Ureter (tissue), 1 donor: ENCODE data around the gene NUB1. TPM values are rescaled to one million over a fixed set of nuclear protein-coding genes. Genes with fewer than 3 reads are reported as not detected.

Experiments used
- DNase-seq: peaks from one replicate; pipeline ENCODE4 v3.0.0-alpha.2; 2020; ENCODE audit warnings: low spot score
- total RNA-seq: library from RNA; stranded (reverse); gene quantifications from one replicate; pipeline ENCODE4 v1.2.4, GENCODE V29; 2023
- donor health status: DM: yes; HTN: yes; CAD: no.

NUB1 gene
- total RNA-seq, 1 donor from 2014 or later: 56.4 TPM

- no peak for DNase-seq
Observed at GRCh38 chr7:151345576-151346469, 4.2 kb downstream of the NUB1 start.

- no peak for DNase-seq
Observed at GRCh38 chr7:151346470-151346769, 4.8 kb downstream of the NUB1 start.

- DNase-seq: no peak
Observed at GRCh38 chr7:151347200-151347599, 5.6 kb downstream of the NUB1 start.

- DNase-seq: no peak
Observed at GRCh38 chr7:151348970-151349369, 7.4 kb downstream of the NUB1 start.

- DNase-seq: no peak
Observed at GRCh38 chr7:151349507-151349853, 7.9 kb downstream of the NUB1 start.

GRCh38 chr7:151351027-151351426 is 9.4 kb downstream of the NUB1 start:
- no peak for DNase-seq

- no peak for DNase-seq
Observed at GRCh38 chr7:151351967-151352366, 10.4 kb downstream of the NUB1 start.

GRCh38 chr7:151352512-151352911 is 10.9 kb downstream of the NUB1 start:
- DNase-seq: no peak

GRCh38 chr7:151361193-151361959 is 19.8 kb downstream of the NUB1 start:
- no peak for DNase-seq

- no peak for DNase-seq
Observed at GRCh38 chr7:151363182-151363581, 21.6 kb downstream of the NUB1 start.

GRCh38 chr7:151366166-151366879 is 24.7 kb downstream of the NUB1 start:
- DNase-seq: no peak

- no peak for DNase-seq
Observed at GRCh38 chr7:151366880-151367222, 25.2 kb downstream of the NUB1 start.

GRCh38 chr7:151367284-151367683 is 25.7 kb downstream of the NUB1 start:
- no peak for DNase-seq

GRCh38 chr7:151368136-151368571 is 26.5 kb downstream of the NUB1 start:
- DNase-seq: peak; percentile 80

GRCh38 chr7:151371266-151371665 is 29.7 kb downstream of the NUB1 start:
- no peak for DNase-seq

- no peak for DNase-seq
Observed at GRCh38 chr7:151372612-151373265, 31.1 kb downstream of the NUB1 start.

- no peak for DNase-seq
Observed at GRCh38 chr7:151373599-151373998, 32.0 kb downstream of the NUB1 start.

GRCh38 chr7:151374139-151374538 is 32.5 kb downstream of the NUB1 start:
- no peak for DNase-seq

GRCh38 chr7:151374726-151375125 is 33.1 kb downstream of the NUB1 start:
- no peak for DNase-seq

- no peak for DNase-seq
Observed at GRCh38 chr7:151375530-151376217, 34.1 kb downstream of the NUB1 start.

GRCh38 chr7:151376218-151376902 is 34.7 kb downstream of the NUB1 start:
- DNase-seq: no peak
